HEK293 (cell line): Measurements from ENCODE around the gene PEPD.

Experiments used
- CTCF ChIP-seq: fragments of 450-650 bp; formaldehyde crosslinking; IDR thresholded peaks from 2 replicates; pipeline ENCODE4 v1.5.1; 2016; ENCODE audit warnings: missing biosample characterization, missing genetic modification characterization
- GFI1B ChIP-seq: fragments of 450-650 bp; formaldehyde crosslinking; IDR thresholded peaks from 2 replicates; pipeline ENCODE4 v1.5.1; 2016; ENCODE audit warnings: missing biosample characterization, missing genetic modification characterization
- GLI2 ChIP-seq: fragments of 450-650 bp; formaldehyde crosslinking; IDR thresholded peaks from 2 replicates; pipeline ENCODE4; 2017; ENCODE audit warnings: missing biosample characterization, missing genetic modification characterization, low read depth, borderline replicate concordance
- KLF9 ChIP-seq: fragments of 450-650 bp; formaldehyde crosslinking; IDR thresholded peaks from 2 replicates; pipeline ENCODE4 v1.5.1; 2016; ENCODE audit warnings: missing biosample characterization, missing genetic modification characterization, low read depth
- MZF1 ChIP-seq: fragments of 450-650 bp; formaldehyde crosslinking; IDR thresholded peaks from 2 replicates; pipeline ENCODE4 v1.5.1; 2017; ENCODE audit warnings: missing biosample characterization, missing genetic modification characterization, borderline replicate concordance
- PATZ1 ChIP-seq: fragments of 450-650 bp; formaldehyde crosslinking; IDR thresholded peaks from 2 replicates; pipeline ENCODE4 v1.5.1; 2016; ENCODE audit warnings: missing biosample characterization, missing genetic modification characterization
- PBX3 ChIP-seq: sonication (generic); formaldehyde crosslinking; IDR thresholded peaks from 2 replicates; pipeline ENCODE4 v1.8.1; 2022; ENCODE audit warnings: mild to moderate bottlenecking, moderate library complexity, missing genetic modification reagents
- REST ChIP-seq: fragments of 450-650 bp; formaldehyde crosslinking; IDR thresholded peaks from 2 replicates; pipeline ENCODE4 v1.5.1; 2016; ENCODE audit warnings: missing biosample characterization, missing genetic modification characterization
- SP2 ChIP-seq: fragments of 450-650 bp; formaldehyde crosslinking; IDR thresholded peaks from 2 replicates; pipeline ENCODE4 v1.5.1; 2016; ENCODE audit warnings: missing biosample characterization, missing genetic modification characterization
- ZNF155 ChIP-seq: fragments of 450-650 bp; formaldehyde crosslinking; IDR thresholded peaks from 2 replicates; pipeline ENCODE4 v1.5.1; 2016; ENCODE audit warnings: missing biosample characterization, missing genetic modification characterization
- ZNF2 ChIP-seq: fragments of 450-650 bp; formaldehyde crosslinking; IDR thresholded peaks from 2 replicates; pipeline ENCODE4 v1.5.1; 2016; ENCODE audit warnings: missing biosample characterization, missing genetic modification characterization
- ZNF362 ChIP-seq: fragments of 450-650 bp; formaldehyde crosslinking; IDR thresholded peaks from 2 replicates; pipeline ENCODE4 v1.5.1; 2016; ENCODE audit warnings: missing biosample characterization, missing genetic modification characterization
- ZNF707 ChIP-seq: fragments of 450-650 bp; formaldehyde crosslinking; IDR thresholded peaks from 2 replicates; pipeline ENCODE4 v1.5.1; 2016; ENCODE audit warnings: missing biosample characterization, missing genetic modification characterization
- ZSCAN5A ChIP-seq: fragments of 450-650 bp; formaldehyde crosslinking; IDR thresholded peaks from 2 replicates; pipeline ENCODE4 v1.5.1; 2016; ENCODE audit warnings: missing biosample characterization, missing genetic modification characterization

GRCh38 chr19:33524024-33524664 is 2.6 kb upstream of the PEPD start:
- TF ChIP-seq CTCF (tag by site-specific recombination): no peak
- no peak for TF ChIP-seq REST (tag by site-specific recombination)
- no peak for TF ChIP-seq ZNF155 (tag by site-specific recombination)
- TF ChIP-seq SP2 (tag by site-specific recombination): no peak
- TF ChIP-seq KLF9: no peak
- TF ChIP-seq PBX3: no peak
- TF ChIP-seq GFI1B (tag by site-specific recombination): no peak
- TF ChIP-seq ZNF2 (tag by site-specific recombination): no peak
- TF ChIP-seq ZNF362 (tag by site-specific recombination): no peak
- no peak for TF ChIP-seq GLI2 (tag by site-specific recombination)
- TF ChIP-seq MZF1 (tag by site-specific recombination): no peak
- no peak for TF ChIP-seq ZSCAN5A
- TF ChIP-seq PATZ1: no peak
- no peak for TF ChIP-seq ZNF707 (tag by site-specific recombination)
